Measurements from ENCODE around the gene ACVR2B. TPM values are rescaled to one million over a fixed set of nuclear protein-coding genes. Genes with fewer than 3 reads are reported as not detected.
A peak's percentile ranks its signal among the peaks of the same experiment; 100 is the strongest.

Gene ACVR2B
- total RNA-seq, 1 experiment from 2014 or later, result 1.8 TPM

DNA sequence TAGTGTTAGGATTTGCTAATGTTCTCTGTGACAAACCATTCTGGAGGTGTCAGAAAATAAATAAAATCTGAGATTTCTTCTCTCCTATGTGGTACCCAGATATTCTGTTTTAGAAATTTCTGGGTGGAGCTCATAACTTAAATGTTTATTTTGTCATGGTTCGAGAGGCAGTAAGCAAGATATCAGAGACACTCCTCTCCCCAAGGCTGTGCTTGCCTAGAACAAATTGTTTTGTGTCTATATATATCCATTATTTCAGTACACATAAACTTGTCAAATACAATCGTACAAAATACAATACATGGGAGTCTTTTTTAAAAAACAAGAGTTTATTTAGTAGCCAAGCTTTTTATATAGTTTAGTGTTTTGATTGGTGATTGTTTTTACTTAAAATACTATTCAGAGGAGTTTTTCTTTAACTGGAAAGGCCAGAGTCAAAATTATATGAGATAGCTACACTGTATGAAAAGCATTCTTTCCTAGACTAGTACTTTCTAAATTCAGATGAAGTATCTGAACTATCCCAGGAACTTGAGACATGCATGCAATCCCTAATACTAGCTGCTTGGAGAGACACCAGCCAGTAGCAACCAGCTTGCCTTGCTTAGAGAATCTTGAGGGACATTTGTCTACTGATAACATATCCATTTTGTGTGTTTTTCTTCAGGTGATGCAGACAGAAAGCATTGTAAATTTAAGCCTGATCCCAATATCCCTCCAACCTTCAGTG lies 47.2 kb downstream of the ACVR2B start:
- DNase-seq (no peak), ATAC-seq (no peak)
- no peaks in the 10 kb centered on the region for H3K9me3 ChIP-seq (ENCODE audit: low read length)
- peaks cover 16% of the 10 kb centered on the region for H3K79me2 ChIP-seq (ENCODE audit: low read length)
- H3K27me3 ChIP-seq (ENCODE audit: low read length), result no peaks in the 10 kb centered on the region
- TF ChIP-seq EZH2 (IDR thresholded peaks at IDR 0.05; ENCODE audit: low read length, unreplicated experiment) (no peak), EZH2phosphoT487 (IDR thresholded peaks at IDR 0.05; ENCODE audit: borderline replicate concordance, low read length) (no peak)
- TF ChIP-seq, protein P1, sequence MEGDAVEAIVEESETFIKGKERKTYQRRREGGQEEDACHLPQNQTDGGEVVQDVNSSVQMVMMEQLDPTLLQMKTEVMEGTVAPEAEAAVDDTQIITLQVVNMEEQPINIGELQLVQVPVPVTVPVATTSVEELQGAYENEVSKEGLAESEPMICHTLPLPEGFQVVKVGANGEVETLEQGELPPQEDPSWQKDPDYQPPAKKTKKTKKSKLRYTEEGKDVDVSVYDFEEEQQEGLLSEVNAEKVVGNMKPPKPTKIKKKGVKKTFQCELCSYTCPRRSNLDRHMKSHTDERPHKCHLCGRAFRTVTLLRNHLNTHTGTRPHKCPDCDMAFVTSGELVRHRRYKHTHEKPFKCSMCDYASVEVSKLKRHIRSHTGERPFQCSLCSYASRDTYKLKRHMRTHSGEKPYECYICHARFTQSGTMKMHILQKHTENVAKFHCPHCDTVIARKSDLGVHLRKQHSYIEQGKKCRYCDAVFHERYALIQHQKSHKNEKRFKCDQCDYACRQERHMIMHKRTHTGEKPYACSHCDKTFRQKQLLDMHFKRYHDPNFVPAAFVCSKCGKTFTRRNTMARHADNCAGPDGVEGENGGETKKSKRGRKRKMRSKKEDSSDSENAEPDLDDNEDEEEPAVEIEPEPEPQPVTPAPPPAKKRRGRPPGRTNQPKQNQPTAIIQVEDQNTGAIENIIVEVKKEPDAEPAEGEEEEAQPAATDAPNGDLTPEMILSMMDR (conservative IDR thresholded peaks at IDR 0.05; ENCODE audit: low read depth, low read length), result no peak
- intact Hi-C loops (cut with micrococcal nuclease), result no loop called here
- BruUV-seq (replicated peaks), result no TSS peak
- H3K4me2 ChIP-seq (ENCODE audit: low read length), result no peak overlapping the region
- no peaks in the 10 kb centered on the region for H3F3A ChIP-seq (ENCODE audit: low read length, unreplicated experiment)
- POLR2A ChIA-PET (ENCODE audit: unreplicated experiment), result no interaction called here
- H3K27ac ChIP-seq (ENCODE audit: low read length), result no peak overlapping the region
- CTCF ChIA-PET, result no interaction called here
- H3K9me2 ChIP-seq (replicated peaks; ENCODE audit: low read length), result no peaks in the 10 kb centered on the region
- no peak overlapping the region for H3K4me3 ChIP-seq (ENCODE audit: low read length)
- H3K4me1 ChIP-seq (ENCODE audit: insufficient read depth, low read length), result peaks cover 8% of the 10 kb centered on the region
- peaks cover 13% of the 10 kb centered on the region; the same call in 1 of the 2 replicates for H3K36me3 ChIP-seq (ENCODE audit: low read depth, low read length)
- H3K9ac ChIP-seq (ENCODE audit: low read length), result no peak overlapping the region
- no peak overlapping the region for H2AFZ ChIP-seq (ENCODE audit: low read length)
- no peaks in the 10 kb centered on the region for H4K20me1 ChIP-seq (ENCODE audit: low read length)

DNA sequence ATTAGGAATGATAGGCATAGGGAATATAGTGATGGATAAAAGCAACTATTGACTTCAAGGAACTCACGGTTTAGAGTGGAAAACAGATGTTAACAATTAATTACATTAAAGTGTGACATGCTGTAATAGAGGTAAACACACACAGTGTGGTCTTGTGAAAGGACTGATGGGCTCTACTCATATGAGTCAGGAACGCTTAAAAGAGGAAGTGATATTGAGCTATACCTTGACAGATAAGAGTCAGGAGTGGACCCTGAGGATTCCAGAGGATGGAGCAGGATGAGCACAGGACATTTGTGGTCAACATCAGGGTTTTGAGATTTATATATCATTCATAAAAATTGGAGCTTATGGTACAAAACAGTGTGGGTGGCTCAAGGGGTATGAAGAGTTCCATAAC lies 53.4 kb downstream of the ACVR2B start:
- Histone ChIP-seq H3K9ac (ENCODE audit: low read length) (no peak overlapping the region), H4K20me1 (ENCODE audit: low read length) (no peaks in the 10 kb centered on the region), H3K36me3 (ENCODE audit: low read depth, low read length) (peaks cover 35% of the 10 kb centered on the region), H2AFZ (ENCODE audit: low read length) (no peak overlapping the region), H3K4me1 (ENCODE audit: insufficient read depth, low read length) (no peaks in the 10 kb centered on the region), H3F3A (ENCODE audit: low read length, unreplicated experiment) (no peaks in the 10 kb centered on the region), H3K4me3 (ENCODE audit: low read length) (no peak overlapping the region), H3K27me3 (ENCODE audit: low read length) (no peaks in the 10 kb centered on the region), H3K27ac (ENCODE audit: low read length) (no peak overlapping the region), H3K4me2 (ENCODE audit: low read length) (no peak overlapping the region), H3K79me2 (ENCODE audit: low read length) (no peaks in the 10 kb centered on the region), H3K9me3 (ENCODE audit: low read length) (no peaks in the 10 kb centered on the region), H3K9me2 (replicated peaks; ENCODE audit: low read length) (no peaks in the 10 kb centered on the region)
- no peak for DNase-seq
- intact Hi-C loops (cut with micrococcal nuclease), result no loop called here
- ATAC-seq, result no peak
- ChIA-PET CTCF (no interaction called here), POLR2A (ENCODE audit: unreplicated experiment) (no interaction called here)
- TF ChIP-seq, protein P1 (conservative IDR thresholded peaks at IDR 0.05; ENCODE audit: low read depth, low read length), result no peak
- TF ChIP-seq EZH2 (IDR thresholded peaks at IDR 0.05; ENCODE audit: low read length, unreplicated experiment), result no peak
- no peak for TF ChIP-seq EZH2phosphoT487 (IDR thresholded peaks at IDR 0.05; ENCODE audit: borderline replicate concordance, low read length)
- BruUV-seq (replicated peaks), result no TSS peak

DNA sequence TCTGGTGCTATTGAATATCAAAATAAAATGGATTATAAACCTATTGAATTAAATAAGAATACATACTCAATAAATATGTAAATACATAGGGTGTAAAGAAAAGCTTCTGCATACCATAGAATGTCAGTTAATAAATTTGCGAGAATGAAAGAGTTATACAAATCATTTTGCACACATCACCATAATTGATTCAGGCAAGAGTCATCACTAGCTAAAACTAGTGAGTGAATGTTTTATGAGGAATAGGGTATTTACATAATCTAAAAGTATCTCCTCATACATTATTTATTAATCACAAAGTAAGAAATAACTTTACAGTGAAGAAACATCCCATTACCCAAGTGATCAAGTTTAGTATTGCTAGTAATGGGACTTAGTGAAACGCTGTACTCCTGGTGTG lies 56.0 kb downstream of the ACVR2B start:
- no TSS peak for BruUV-seq (replicated peaks)
- H4K20me1 ChIP-seq (ENCODE audit: low read length), result no peaks in the 10 kb centered on the region
- ATAC-seq (peak; percentile 66), DNase-seq (peak; percentile 12)
- ChIA-PET POLR2A (ENCODE audit: unreplicated experiment) (no interaction called here), CTCF (interaction anchor here (0.5 kb wide), 1 partner anchor 324 kb away, joined by 4 read pairs; no protein-coding TSS in a partner anchor)
- no peak overlapping the region for H3K9ac ChIP-seq (ENCODE audit: low read length)
- intact Hi-C loops (cut with micrococcal nuclease), result no loop called here
- no peaks in the 10 kb centered on the region for H3K9me2 ChIP-seq (replicated peaks; ENCODE audit: low read length)
- TF ChIP-seq EZH2phosphoT487 (IDR thresholded peaks at IDR 0.05; ENCODE audit: borderline replicate concordance, low read length) (no peak), EZH2 (IDR thresholded peaks at IDR 0.05; ENCODE audit: low read length, unreplicated experiment) (no peak)
- TF ChIP-seq, protein P1 (conservative IDR thresholded peaks at IDR 0.05; ENCODE audit: low read depth, low read length), result no peak
- H3K4me2 ChIP-seq (ENCODE audit: low read length), result no peak overlapping the region
- no peaks in the 10 kb centered on the region for H3K79me2 ChIP-seq (ENCODE audit: low read length)
- no peaks in the 10 kb centered on the region for H3K4me1 ChIP-seq (ENCODE audit: insufficient read depth, low read length)
- no peaks in the 10 kb centered on the region for H3K27me3 ChIP-seq (ENCODE audit: low read length)
- peaks cover 42% of the 10 kb centered on the region for H3K36me3 ChIP-seq (ENCODE audit: low read depth, low read length)
- H3K9me3 ChIP-seq (ENCODE audit: low read length), result no peaks in the 10 kb centered on the region
- no peak overlapping the region for H3K27ac ChIP-seq (ENCODE audit: low read length)
- no peaks in the 10 kb centered on the region for H3F3A ChIP-seq (ENCODE audit: low read length, unreplicated experiment)
- no peak overlapping the region for H2AFZ ChIP-seq (ENCODE audit: low read length)
- H3K4me3 ChIP-seq (ENCODE audit: low read length), result no peak overlapping the region

Data from PC-3 (cell line).